Measurements from ENCODE around the gene GLT8D2. TPM values are rescaled to one million over a fixed set of nuclear protein-coding genes. Genes with fewer than 3 reads are reported as not detected.

GLT8D2 gene
- total and polyA plus RNA-seq, 2 of the 13 experiments (the other 11 are each of a cell fraction or from before 2014, with no cell fraction given) = not detected

DNA sequence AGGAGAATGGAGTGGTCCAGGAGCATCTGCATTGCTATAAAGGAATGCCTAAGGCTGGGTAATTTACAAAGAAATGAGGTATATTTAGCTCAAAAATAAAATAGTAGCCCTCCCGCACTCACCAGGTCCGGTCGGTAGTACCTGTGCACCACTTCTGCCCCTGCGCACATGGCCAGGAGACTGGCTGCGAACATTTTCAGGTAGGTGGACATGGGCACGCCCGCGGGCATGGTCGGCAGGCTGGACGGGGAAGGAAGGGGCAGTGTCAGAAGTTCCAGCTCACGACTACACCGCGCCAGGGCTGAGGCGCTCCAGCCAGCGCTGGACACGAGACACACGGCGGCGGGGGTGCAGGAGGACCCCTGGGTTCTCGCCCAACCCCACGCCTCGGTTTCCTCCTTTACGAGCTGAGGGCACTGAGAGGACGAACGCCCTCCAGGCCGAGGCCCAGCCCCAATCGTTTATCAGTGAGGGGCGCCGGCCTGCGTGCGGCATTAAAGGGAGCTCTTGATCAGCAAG, 93.4 kb downstream of the GLT8D2 start (continued):
- 0 out of 2 replicates have a peak, but pooled peaks have one; percentile 18 for TF ChIP-seq ATF7-NPFF (CRISPR knock-in tag; IDR thresholded peaks at IDR 0.05; ENCODE audit: low read depth)
- no peak for TF ChIP-seq PAWR (CRISPR knock-in tag; IDR thresholded peaks at IDR 0.05; ENCODE audit: borderline replicate concordance)
- TF ChIP-seq, protein P1, sequence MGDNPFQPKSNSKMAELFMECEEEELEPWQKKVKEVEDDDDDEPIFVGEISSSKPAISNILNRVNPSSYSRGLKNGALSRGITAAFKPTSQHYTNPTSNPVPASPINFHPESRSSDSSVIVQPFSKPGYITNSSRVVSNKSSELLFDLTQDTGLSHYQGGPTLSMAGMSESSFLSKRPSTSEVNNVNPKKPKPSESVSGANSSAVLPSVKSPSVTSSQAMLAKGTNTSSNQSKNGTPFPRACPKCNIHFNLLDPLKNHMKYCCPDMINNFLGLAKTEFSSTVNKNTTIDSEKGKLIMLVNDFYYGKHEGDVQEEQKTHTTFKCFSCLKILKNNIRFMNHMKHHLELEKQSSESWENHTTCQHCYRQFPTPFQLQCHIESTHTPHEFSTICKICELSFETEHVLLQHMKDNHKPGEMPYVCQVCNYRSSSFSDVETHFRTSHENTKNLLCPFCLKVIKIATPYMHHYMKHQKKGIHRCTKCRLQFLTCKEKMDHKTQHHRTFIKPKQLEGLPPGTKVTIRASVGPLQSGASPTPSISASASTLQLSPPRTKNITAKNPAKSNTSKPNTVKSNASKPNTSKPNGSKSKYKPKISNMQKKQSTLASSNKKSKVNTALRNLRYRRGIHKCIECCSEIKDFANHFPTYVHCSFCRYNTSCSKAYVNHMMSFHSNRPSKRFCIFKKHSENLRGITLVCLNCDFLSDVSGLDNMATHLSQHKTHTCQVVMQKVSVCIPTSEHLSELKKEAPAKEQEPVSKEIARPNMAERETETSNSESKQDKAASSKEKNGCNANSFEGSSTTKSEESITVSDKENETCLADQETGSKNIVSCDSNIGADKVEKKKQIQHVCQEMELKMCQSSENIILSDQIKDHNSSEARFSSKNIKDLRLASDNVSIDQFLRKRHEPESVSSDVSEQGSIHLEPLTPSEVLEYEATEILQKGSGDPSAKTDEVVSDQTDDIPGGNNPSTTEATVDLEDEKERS (CRISPR knock-in tag; IDR thresholded peaks at IDR 0.05) = peak; percentile 71; the same call in 1 of the 2 replicates
- TF ChIP-seq, protein P2, sequence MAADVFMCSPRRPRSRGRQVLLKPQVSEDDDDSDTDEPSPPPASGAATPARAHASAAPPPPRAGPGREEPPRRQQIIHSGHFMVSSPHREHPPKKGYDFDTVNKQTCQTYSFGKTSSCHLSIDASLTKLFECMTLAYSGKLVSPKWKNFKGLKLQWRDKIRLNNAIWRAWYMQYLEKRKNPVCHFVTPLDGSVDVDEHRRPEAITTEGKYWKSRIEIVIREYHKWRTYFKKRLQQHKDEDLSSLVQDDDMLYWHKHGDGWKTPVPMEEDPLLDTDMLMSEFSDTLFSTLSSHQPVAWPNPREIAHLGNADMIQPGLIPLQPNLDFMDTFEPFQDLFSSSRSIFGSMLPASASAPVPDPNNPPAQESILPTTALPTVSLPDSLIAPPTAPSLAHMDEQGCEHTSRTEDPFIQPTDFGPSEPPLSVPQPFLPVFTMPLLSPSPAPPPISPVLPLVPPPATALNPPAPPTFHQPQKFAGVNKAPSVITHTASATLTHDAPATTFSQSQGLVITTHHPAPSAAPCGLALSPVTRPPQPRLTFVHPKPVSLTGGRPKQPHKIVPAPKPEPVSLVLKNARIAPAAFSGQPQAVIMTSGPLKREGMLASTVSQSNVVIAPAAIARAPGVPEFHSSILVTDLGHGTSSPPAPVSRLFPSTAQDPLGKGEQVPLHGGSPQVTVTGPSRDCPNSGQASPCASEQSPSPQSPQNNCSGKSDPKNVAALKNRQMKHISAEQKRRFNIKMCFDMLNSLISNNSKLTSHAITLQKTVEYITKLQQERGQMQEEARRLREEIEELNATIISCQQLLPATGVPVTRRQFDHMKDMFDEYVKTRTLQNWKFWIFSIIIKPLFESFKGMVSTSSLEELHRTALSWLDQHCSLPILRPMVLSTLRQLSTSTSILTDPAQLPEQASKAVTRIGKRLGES (CRISPR knock-in tag; IDR thresholded peaks at IDR 0.05; ENCODE audit: borderline replicate concordance) = no peak
- no peak for TF ChIP-seq NFATC3 (CRISPR knock-in tag; IDR thresholded peaks at IDR 0.05)
- TF ChIP-seq CEBPB (IDR thresholded peaks at IDR 0.05; ENCODE audit: borderline replicate concordance, low read depth, low read length) = no peak
- no peak for TF ChIP-seq KLF9 (CRISPR knock-in tag; IDR thresholded peaks at IDR 0.05; ENCODE audit: low read depth)
- TF ChIP-seq, protein P3, sequence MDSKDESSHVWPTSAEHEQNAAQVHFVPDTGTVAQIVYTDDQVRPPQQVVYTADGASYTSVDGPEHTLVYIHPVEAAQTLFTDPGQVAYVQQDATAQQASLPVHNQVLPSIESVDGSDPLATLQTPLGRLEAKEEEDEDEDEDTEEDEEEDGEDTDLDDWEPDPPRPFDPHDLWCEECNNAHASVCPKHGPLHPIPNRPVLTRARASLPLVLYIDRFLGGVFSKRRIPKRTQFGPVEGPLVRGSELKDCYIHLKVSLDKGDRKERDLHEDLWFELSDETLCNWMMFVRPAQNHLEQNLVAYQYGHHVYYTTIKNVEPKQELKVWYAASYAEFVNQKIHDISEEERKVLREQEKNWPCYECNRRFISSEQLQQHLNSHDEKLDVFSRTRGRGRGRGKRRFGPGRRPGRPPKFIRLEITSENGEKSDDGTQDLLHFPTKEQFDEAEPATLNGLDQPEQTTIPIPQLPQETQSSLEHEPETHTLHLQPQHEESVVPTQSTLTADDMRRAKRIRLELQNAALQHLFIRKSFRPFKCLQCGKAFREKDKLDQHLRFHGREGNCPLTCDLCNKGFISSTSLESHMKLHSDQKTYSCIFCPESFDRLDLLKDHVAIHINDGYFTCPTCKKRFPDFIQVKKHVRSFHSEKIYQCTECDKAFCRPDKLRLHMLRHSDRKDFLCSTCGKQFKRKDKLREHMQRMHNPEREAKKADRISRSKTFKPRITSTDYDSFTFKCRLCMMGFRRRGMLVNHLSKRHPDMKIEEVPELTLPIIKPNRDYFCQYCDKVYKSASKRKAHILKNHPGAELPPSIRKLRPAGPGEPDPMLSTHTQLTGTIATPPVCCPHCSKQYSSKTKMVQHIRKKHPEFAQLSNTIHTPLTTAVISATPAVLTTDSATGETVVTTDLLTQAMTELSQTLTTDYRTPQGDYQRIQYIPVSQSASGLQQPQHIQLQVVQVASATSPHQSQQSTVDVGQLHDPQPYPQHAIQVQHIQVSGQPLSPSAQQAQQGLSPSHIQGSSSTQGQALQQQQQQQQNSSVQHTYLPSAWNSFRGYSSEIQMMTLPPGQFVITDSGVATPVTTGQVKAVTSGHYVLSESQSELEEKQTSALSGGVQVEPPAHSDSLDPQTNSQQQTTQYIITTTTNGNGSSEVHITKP (CRISPR knock-in tag; IDR thresholded peaks at IDR 0.05; ENCODE audit: low read depth) = no peak
- TF ChIP-seq, protein P4, sequence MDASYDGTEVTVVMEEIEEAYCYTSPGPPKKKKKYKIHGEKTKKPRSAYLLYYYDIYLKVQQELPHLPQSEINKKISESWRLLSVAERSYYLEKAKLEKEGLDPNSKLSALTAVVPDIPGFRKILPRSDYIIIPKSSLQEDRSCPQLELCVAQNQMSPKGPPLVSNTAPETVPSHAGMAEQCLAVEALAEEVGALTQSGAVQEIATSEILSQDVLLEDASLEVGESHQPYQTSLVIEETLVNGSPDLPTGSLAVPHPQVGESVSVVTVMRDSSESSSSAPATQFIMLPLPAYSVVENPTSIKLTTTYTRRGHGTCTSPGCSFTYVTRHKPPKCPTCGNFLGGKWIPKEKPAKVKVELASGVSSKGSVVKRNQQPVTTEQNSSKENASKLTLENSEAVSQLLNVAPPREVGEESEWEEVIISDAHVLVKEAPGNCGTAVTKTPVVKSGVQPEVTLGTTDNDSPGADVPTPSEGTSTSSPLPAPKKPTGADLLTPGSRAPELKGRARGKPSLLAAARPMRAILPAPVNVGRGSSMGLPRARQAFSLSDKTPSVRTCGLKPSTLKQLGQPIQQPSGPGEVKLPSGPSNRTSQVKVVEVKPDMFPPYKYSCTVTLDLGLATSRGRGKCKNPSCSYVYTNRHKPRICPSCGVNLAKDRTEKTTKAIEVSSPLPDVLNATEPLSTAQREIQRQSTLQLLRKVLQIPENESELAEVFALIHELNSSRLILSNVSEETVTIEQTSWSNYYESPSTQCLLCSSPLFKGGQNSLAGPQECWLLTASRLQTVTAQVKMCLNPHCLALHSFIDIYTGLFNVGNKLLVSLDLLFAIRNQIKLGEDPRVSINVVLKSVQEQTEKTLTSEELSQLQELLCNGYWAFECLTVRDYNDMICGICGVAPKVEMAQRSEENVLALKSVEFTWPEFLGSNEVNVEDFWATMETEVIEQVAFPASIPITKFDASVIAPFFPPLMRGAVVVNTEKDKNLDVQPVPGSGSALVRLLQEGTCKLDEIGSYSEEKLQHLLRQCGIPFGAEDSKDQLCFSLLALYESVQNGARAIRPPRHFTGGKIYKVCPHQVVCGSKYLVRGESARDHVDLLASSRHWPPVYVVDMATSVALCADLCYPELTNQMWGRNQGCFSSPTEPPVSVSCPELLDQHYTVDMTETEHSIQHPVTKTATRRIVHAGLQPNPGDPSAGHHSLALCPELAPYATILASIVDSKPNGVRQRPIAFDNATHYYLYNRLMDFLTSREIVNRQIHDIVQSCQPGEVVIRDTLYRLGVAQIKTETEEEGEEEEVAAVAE (CRISPR knock-in tag; IDR thresholded peaks at IDR 0.05; ENCODE audit: borderline replicate concordance) = no peak
- no peak for TF ChIP-seq HDAC1 (CRISPR knock-in tag; IDR thresholded peaks at IDR 0.05)
- TF ChIP-seq, protein P5, sequence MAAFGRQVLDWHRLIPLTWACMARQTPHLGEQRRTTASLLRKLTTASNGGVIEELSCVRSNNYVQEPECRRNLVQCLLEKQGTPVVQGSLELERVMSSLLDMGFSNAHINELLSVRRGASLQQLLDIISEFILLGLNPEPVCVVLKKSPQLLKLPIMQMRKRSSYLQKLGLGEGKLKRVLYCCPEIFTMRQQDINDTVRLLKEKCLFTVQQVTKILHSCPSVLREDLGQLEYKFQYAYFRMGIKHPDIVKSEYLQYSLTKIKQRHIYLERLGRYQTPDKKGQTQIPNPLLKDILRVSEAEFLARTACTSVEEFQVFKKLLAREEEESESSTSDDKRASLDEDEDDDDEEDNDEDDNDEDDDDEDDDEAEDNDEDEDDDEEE (CRISPR knock-in tag; IDR thresholded peaks at IDR 0.05) = no peak
